Sigmoid colon (tissue), 7 donors: Measurements from ENCODE around the gene VSIG2. TPM values are rescaled to one million over a fixed set of nuclear protein-coding genes. Genes with fewer than 3 reads are reported as not detected.

Experiments
- DNase-seq: peaks from one replicate; pipeline ENCODE4 v3.0.0-alpha.2; 2019
- H3K27ac ChIP-seq, 4 donors: fragments of 200-600 bp; sonication (generic); one replicate each; pipeline ENCODE4 v1.5.1; 2016 to 2019; ENCODE audit warnings: mild to moderate bottlenecking in 1 of 4
- H3K27me3 ChIP-seq, 3 donors: fragments of 200-600 bp; sonication (generic); one replicate each; pipeline ENCODE4 v1.5.1; 2019; ENCODE audit warnings: mild to moderate bottlenecking in 1 of 3
- H3K36me3 ChIP-seq, 4 donors: fragments of 200-600 bp; sonication (generic); one replicate each; pipeline ENCODE4 v1.5.1; 2016 to 2019
- H3K4me1 ChIP-seq, 4 donors: fragments of 200-600 bp; sonication (generic); one replicate each; pipeline ENCODE4 v1.5.1; 2017 to 2019
- H3K4me3 ChIP-seq, 4 donors: fragments of 200-600 bp; sonication (generic); one replicate each; pipeline ENCODE4 v1.5.1; 2017 to 2019; ENCODE audit warnings: mild to moderate bottlenecking in 2 of 4, moderate library complexity in 1 of 4
- H3K9me3 ChIP-seq, 4 donors: fragments of 200-600 bp in 3 of 4; sonication (generic) in 3 of 4; one replicate each; pipeline versions ENCODE4 v1.5.1 to v1.6.1; 2013 to 2019
- EP300 ChIP-seq, 4 donors: sonication (generic); formaldehyde crosslinking; IDR thresholded peaks; one replicate each; pipeline ENCODE4 v1.6.1; 2017; ENCODE audit warnings: antibody characterized with exemption in 4 of 4
- POLR2A ChIP-seq, 2 donors: fragments of 450-650 bp; IDR thresholded peaks; one replicate each; pipeline ENCODE4 v1.6.1; 2016; ENCODE audit warnings: antibody characterized with exemption in 2 of 2, mild to moderate bottlenecking in 2 of 2, moderate library complexity in 2 of 2
- POLR2AphosphoS5 ChIP-seq, 4 donors: sonication (generic); formaldehyde crosslinking; IDR thresholded peaks; one replicate each; pipeline ENCODE4 v1.6.1; 2017; ENCODE audit warnings: antibody characterized with exemption in 4 of 4
- WGBS, 2 donors: extraction: QIAGEN DNeasy Blood & Tissue Kit; methylation state at CpG; one replicate each; pipeline ENCODE4 v1.1.7; 2013; 5-methylcytosine and 5-hydroxymethylcytosine counted together
- intact Hi-C: fragments of 100-400 bp; cut with DNase I; formaldehyde crosslinking; loops from one replicate; pipeline ENCODE4 v1.15.1; 2023
- polyA plus RNA-seq, 3 donors: library from polyadenylated mRNA; stranded (reverse); fragments of 200-250 nt; gene quantifications; one replicate each; pipeline ENCODE4 v1.2.3, GENCODE V29; 2013
- total RNA-seq, 4 donors: library from RNA; depleted of rRNA; stranded (reverse); fragments of >200 nt; gene quantifications; one replicate each; pipeline ENCODE4 v1.1.0, GENCODE V29; 2016
- TF ChIP-seq, protein P1 (sequence below), 4 experiments: fragments of 450-650 bp in 3 of 4; fragments of 200-600 bp in 1 of 4; IDR thresholded peaks; one replicate each; pipeline ENCODE4 v1.5.1; 2016 to 2019; ENCODE audit warnings: antibody characterized with exemption in 4 of 4, mild to moderate bottlenecking in 3 of 4, moderate library complexity in 2 of 4
- donor health status: healthy with polysubstance abuse.
- donor health status: Bipolar disorder and iron deficiency.
- donor health status: healthy.

VSIG2 gene
- total and polyA plus RNA-seq, 7 donors: 0.36 to 79.3 (median 28.8) TPM; not detected in 1

DNA sequence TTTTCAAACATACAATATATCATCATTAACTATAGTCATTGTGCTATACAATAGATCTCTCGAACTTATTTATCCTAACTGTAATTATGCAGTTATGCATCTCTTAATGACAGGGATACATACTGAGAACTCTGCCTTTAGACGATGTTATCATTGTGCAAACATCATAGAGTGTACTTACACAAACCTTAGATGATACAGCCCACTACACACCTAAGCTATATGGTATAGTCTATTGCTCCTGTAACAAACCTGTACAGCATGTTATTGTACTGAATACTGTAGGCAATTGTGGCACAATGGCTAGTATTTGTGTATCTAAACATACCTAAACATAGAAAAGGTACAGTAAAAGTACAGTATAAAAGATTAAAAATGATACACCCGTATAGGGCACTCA, 39.7 kb downstream of the VSIG2 start:
- WGBS, 2 donors: 18 to 70% methylated on average over 3 of the region's 3 CpGs
- H3K4me1 ChIP-seq: no peaks in the 10 kb centered on the region
- H3K4me3 ChIP-seq: no peak overlapping the region
- no peak for DNase-seq
- H3K27me3 ChIP-seq: peaks cover 0 to 15% (median 12%) of the 10 kb centered on the region in 3 donors
- intact Hi-C loops: no loop called here
- peaks cover 0 to 6% (median 1%) of the 10 kb centered on the region in 4 donors for H3K9me3 ChIP-seq
- no peaks in the 10 kb centered on the region for H3K36me3 ChIP-seq
- no peak overlapping the region for H3K27ac ChIP-seq
- no peak for TF ChIP-seq EP300 (IDR thresholded peaks at IDR 0.05)
- TF ChIP-seq, protein P1, sequence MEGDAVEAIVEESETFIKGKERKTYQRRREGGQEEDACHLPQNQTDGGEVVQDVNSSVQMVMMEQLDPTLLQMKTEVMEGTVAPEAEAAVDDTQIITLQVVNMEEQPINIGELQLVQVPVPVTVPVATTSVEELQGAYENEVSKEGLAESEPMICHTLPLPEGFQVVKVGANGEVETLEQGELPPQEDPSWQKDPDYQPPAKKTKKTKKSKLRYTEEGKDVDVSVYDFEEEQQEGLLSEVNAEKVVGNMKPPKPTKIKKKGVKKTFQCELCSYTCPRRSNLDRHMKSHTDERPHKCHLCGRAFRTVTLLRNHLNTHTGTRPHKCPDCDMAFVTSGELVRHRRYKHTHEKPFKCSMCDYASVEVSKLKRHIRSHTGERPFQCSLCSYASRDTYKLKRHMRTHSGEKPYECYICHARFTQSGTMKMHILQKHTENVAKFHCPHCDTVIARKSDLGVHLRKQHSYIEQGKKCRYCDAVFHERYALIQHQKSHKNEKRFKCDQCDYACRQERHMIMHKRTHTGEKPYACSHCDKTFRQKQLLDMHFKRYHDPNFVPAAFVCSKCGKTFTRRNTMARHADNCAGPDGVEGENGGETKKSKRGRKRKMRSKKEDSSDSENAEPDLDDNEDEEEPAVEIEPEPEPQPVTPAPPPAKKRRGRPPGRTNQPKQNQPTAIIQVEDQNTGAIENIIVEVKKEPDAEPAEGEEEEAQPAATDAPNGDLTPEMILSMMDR (IDR thresholded peaks at IDR 0.05): no peak
- no peak for TF ChIP-seq POLR2AphosphoS5 (IDR thresholded peaks at IDR 0.05)
- TF ChIP-seq POLR2A (IDR thresholded peaks at IDR 0.05): no peak

GRCh38 chr11:124707829-124708228, 44.2 kb downstream of the VSIG2 start:
- no peaks in the 10 kb centered on the region for H3K4me1 ChIP-seq
- no peak overlapping the region for H3K4me3 ChIP-seq
- no peak overlapping the region for H3K27ac ChIP-seq
- no peak for DNase-seq
- peaks cover 0 to 4% (median 0%) of the 10 kb centered on the region in 3 donors for H3K27me3 ChIP-seq
- peaks cover 0 to 6% (median 1%) of the 10 kb centered on the region in 4 donors for H3K9me3 ChIP-seq
- WGBS, 2 donors: 92 to 93% methylated on average over 4 of the region's 4 CpGs
- intact Hi-C loops: no loop called here
- TF ChIP-seq POLR2A (IDR thresholded peaks at IDR 0.05): no peak
- TF ChIP-seq, protein P1 (IDR thresholded peaks at IDR 0.05): no peak
- no peak for TF ChIP-seq POLR2AphosphoS5 (IDR thresholded peaks at IDR 0.05)
- TF ChIP-seq EP300 (IDR thresholded peaks at IDR 0.05): no peak
- no peaks in the 10 kb centered on the region for H3K36me3 ChIP-seq

DNA sequence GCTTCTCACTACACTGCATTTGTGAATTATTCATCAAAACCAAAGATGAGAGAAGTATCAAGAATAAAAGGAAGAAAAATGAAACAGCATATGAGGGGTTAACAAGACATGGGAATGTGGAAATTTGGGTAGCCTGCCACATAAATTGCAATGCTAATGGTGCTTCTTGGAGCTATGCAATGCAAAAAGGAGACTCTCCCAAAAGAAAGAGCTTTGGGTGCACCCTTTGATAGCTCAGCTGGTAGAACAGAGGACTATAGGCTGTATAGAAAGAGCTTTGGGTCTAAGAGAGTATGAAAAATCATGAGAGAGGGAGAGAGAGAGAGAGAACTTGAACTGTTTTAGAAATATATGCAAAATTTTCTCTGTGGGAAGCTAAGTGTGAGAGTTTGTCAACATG, 52.0 kb downstream of the VSIG2 start:
- peaks cover 0 to 3% (median 0%) of the 10 kb centered on the region in 3 donors for H3K27me3 ChIP-seq
- no peaks in the 10 kb centered on the region for H3K4me1 ChIP-seq
- no peak for TF ChIP-seq POLR2AphosphoS5 (IDR thresholded peaks at IDR 0.05)
- TF ChIP-seq POLR2A (IDR thresholded peaks at IDR 0.05): no peak
- no peaks in the 10 kb centered on the region for H3K36me3 ChIP-seq
- H3K9me3 ChIP-seq: peaks cover 0 to 4% (median 0%) of the 10 kb centered on the region in 4 donors
- no peak for DNase-seq
- intact Hi-C loops: no loop called here
- H3K4me3 ChIP-seq: no peak overlapping the region
- H3K27ac ChIP-seq: no peak overlapping the region

GRCh38 chr11:124699547-124699946, 52.5 kb downstream of the VSIG2 start:
- Histone ChIP-seq H3K27ac (no peak overlapping the region), H3K4me3 (no peak overlapping the region), H3K4me1 (no peaks in the 10 kb centered on the region), H3K36me3 (no peaks in the 10 kb centered on the region), H3K9me3 (peaks cover 0 to 4% (median 0%) of the 10 kb centered on the region in 4 donors), H3K27me3 (peaks cover 0 to 3% (median 0%) of the 10 kb centered on the region in 3 donors)
- intact Hi-C loops: no loop called here
- 90 to 93% methylated on average over 1 of the region's 1 CpG for WGBS, 2 donors
- DNase-seq: no peak
- TF ChIP-seq POLR2AphosphoS5 (IDR thresholded peaks at IDR 0.05): no peak
- TF ChIP-seq, protein P1 (IDR thresholded peaks at IDR 0.05): no peak
- TF ChIP-seq POLR2A (IDR thresholded peaks at IDR 0.05): no peak
- TF ChIP-seq EP300 (IDR thresholded peaks at IDR 0.05): no peak

Other genes starting within 250 kb of the VSIG2 start
- gene OR8B12, start 208.6 kb downstream of the VSIG2 start, total RNA-seq: not detected
- not detected for gene OR8B12, start 208.6 kb downstream of the VSIG2 start, polyA plus RNA-seq
- gene OR8A1, start 182.3 kb downstream of the VSIG2 start, total RNA-seq: not detected
- gene OR8A1, start 182.3 kb downstream of the VSIG2 start, polyA plus RNA-seq: not detected
- gene PANX3, start 140.8 kb downstream of the VSIG2 start, total RNA-seq: not detected
- gene PANX3, start 140.8 kb downstream of the VSIG2 start, polyA plus RNA-seq: not detected
- gene TBRG1, start 129.4 kb downstream of the VSIG2 start, total RNA-seq: 10 to 100 TPM; 26.0 to 41.0 (median 30.3) TPM
- gene TBRG1, start 129.4 kb downstream of the VSIG2 start, polyA plus RNA-seq: 10 to 100 TPM; 14.4 to 24.4 (median 22.7) TPM
- 1 to 10 TPM; 2.5 to 7.2 (median 4.3) TPM for gene SIAE, start 78.5 kb downstream of the VSIG2 start, total RNA-seq
- 10 to 100 TPM; 13.2 to 62.2 (median 24.7) TPM for gene SIAE, start 78.5 kb downstream of the VSIG2 start, polyA plus RNA-seq
- 1 to 10 TPM; 2.3 to 7.1 (median 5.2) TPM for gene SPA17, start 78.4 kb downstream of the VSIG2 start, total RNA-seq
- 10 to 100 TPM; 12.6 to 23.8 (median 15.6) TPM for gene SPA17, start 78.4 kb downstream of the VSIG2 start, polyA plus RNA-seq
- gene NRGN, start 12.3 kb downstream of the VSIG2 start, total RNA-seq: 1 to 10 TPM in 2 of 4 donors, under 1 TPM in 1, not detected in 1; 0.95 to 1.3 (median 1.1) TPM
- 1 to 10 TPM in 2 of 3 donors, not detected in 1; 1.8 to 7.4 TPM for gene NRGN, start 12.3 kb downstream of the VSIG2 start, polyA plus RNA-seq
- 1 to 10 TPM; 4.6 to 9.7 (median 7.6) TPM for gene ESAM, start 10.0 kb upstream of the VSIG2 start, total RNA-seq
- 10 to 100 TPM in 1 of 3 donors, 1 to 10 TPM in 2; 2.3 to 14.9 (median 3.6) TPM for gene ESAM, start 10.0 kb upstream of the VSIG2 start, polyA plus RNA-seq
- 10 to 100 TPM in 3 of 4 donors, 1 to 10 TPM in 1; 8.6 to 23.8 (median 16.0) TPM for gene MSANTD2, start 48.2 kb upstream of the VSIG2 start, total RNA-seq
- gene MSANTD2, start 48.2 kb upstream of the VSIG2 start, polyA plus RNA-seq: 1 to 10 TPM; 1.6 to 5.2 (median 1.8) TPM
- gene ROBO3, start 113.2 kb upstream of the VSIG2 start, total RNA-seq: 10 to 100 TPM in 2 of 4 donors, 1 to 10 TPM in 2; 9.1 to 37.7 (median 10.1) TPM
- gene ROBO3, start 113.2 kb upstream of the VSIG2 start, polyA plus RNA-seq: 1 to 10 TPM; 1.6 to 7.8 (median 2.4) TPM
- gene ROBO4, start 145.6 kb upstream of the VSIG2 start, total RNA-seq: 10 to 100 TPM in 2 of 4 donors, 1 to 10 TPM in 2; 8.1 to 13.8 (median 11.0) TPM
- 1 to 10 TPM in 2 of 3 donors, under 1 TPM in 1; 0.46 to 6.2 (median 1.2) TPM for gene ROBO4, start 145.6 kb upstream of the VSIG2 start, polyA plus RNA-seq
- gene HEPN1, start 167.0 kb upstream of the VSIG2 start, total RNA-seq: not detected
- under 1 TPM in 1 of 3 donors, not detected in 2; 0.04 TPM for gene HEPN1, start 167.0 kb upstream of the VSIG2 start, polyA plus RNA-seq
- gene HEPACAM, start 183.8 kb upstream of the VSIG2 start, total RNA-seq: 1 to 10 TPM in 2 of 4 donors, under 1 TPM in 2; 0.27 to 5.5 (median 1.2) TPM
- gene HEPACAM, start 183.8 kb upstream of the VSIG2 start, polyA plus RNA-seq: under 1 TPM in 1 of 3 donors, not detected in 2; 0.52 TPM
- under 1 TPM; 0.41 to 0.99 (median 0.77) TPM for gene CCDC15, start 201.9 kb upstream of the VSIG2 start, total RNA-seq
- under 1 TPM; 0.46 to 0.66 (median 0.60) TPM for gene CCDC15, start 201.9 kb upstream of the VSIG2 start, polyA plus RNA-seq